AG04449 (cell line): ENCODE data around the gene CCL11.
A peak's percentile ranks its signal among the peaks of the same experiment; 100 is the strongest.

Source experiments
- CTCF ChIA-PET: fragments of 350-600 bp; formaldehyde crosslinking; extraction: SDS; loops from one replicate; lab custom pipeline; 2021; ENCODE audit warnings: antibody characterized with exemption; lab: Yijun Ruan, JAX
- POLR2A ChIA-PET: fragments of 400-600, 350-600 bp; formaldehyde crosslinking; extraction: SDS; loops from one replicate; lab custom pipeline; 2020; ENCODE audit warnings: antibody characterized with exemption, inconsistent platforms; lab: Yijun Ruan, JAX
- DNase-seq: peaks from one replicate; pipeline ENCODE4 v3.0.0-alpha.2; 2010; ENCODE audit warnings: low read depth, low spot score
- H3K4me3 ChIP-seq: 2 replicates; pipeline ENCODE4 v1.5.1; 2011; ENCODE audit warnings: low read depth, mild to moderate bottlenecking, control low read depth, low read length
- TF ChIP-seq, protein P1 (sequence below): IDR thresholded peaks from one replicate; pipeline ENCODE4 v1.5.1; 2011; ENCODE audit warnings: mild to moderate bottlenecking, moderate library complexity, low read length, control low read depth, inconsistent platforms; ENCODE audit not compliant: insufficient read depth; ENCODE audit errors: missing control alignments

Gene CCL11

GRCh38 chr17:34275881-34276280, 9.7 kb upstream of the CCL11 start:
- H3K4me3 ChIP-seq: no peak overlapping the region
- TF ChIP-seq, protein P1, sequence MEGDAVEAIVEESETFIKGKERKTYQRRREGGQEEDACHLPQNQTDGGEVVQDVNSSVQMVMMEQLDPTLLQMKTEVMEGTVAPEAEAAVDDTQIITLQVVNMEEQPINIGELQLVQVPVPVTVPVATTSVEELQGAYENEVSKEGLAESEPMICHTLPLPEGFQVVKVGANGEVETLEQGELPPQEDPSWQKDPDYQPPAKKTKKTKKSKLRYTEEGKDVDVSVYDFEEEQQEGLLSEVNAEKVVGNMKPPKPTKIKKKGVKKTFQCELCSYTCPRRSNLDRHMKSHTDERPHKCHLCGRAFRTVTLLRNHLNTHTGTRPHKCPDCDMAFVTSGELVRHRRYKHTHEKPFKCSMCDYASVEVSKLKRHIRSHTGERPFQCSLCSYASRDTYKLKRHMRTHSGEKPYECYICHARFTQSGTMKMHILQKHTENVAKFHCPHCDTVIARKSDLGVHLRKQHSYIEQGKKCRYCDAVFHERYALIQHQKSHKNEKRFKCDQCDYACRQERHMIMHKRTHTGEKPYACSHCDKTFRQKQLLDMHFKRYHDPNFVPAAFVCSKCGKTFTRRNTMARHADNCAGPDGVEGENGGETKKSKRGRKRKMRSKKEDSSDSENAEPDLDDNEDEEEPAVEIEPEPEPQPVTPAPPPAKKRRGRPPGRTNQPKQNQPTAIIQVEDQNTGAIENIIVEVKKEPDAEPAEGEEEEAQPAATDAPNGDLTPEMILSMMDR: no peak
- peak; percentile 79 for DNase-seq
- CTCF ChIA-PET: interaction anchor here (0.7 to 3.4 kb wide), 3 partner anchors 30 to 1258 kb away, joined by 3 to 19 read pairs (median 3); no protein-coding TSS in a partner anchor
- POLR2A ChIA-PET: no interaction called here

GRCh38 chr17:34276826-34277225, 8.7 kb upstream of the CCL11 start:
- DNase-seq: no peak
- TF ChIP-seq, protein P1: no peak
- ChIA-PET CTCF (interaction anchor here (1.1 to 3.4 kb wide), 2 partner anchors 84 to 1257 kb away, joined by 3 to 19 read pairs; no protein-coding TSS in a partner anchor), POLR2A (no interaction called here)
- H3K4me3 ChIP-seq: no peak overlapping the region

- DNase-seq: no peak
- ChIA-PET CTCF (no interaction called here), POLR2A (no interaction called here)
- TF ChIP-seq, protein P1: no peak
- H3K4me3 ChIP-seq: no peak overlapping the region
Measured at GRCh38 chr17:34283571-34283970, 2.0 kb upstream of the CCL11 start.

GRCh38 chr17:34287875-34288274, 2.3 kb downstream of the CCL11 start:
- DNase-seq: no peak
- ChIA-PET POLR2A (no interaction called here), CTCF (interaction anchor here (0.9 to 2.1 kb wide), 2 partner anchors 13 to 17 kb away, joined by 3 to 7 read pairs; no protein-coding TSS in a partner anchor)
- H3K4me3 ChIP-seq: no peak overlapping the region
- TF ChIP-seq, protein P1: no peak

DNA sequence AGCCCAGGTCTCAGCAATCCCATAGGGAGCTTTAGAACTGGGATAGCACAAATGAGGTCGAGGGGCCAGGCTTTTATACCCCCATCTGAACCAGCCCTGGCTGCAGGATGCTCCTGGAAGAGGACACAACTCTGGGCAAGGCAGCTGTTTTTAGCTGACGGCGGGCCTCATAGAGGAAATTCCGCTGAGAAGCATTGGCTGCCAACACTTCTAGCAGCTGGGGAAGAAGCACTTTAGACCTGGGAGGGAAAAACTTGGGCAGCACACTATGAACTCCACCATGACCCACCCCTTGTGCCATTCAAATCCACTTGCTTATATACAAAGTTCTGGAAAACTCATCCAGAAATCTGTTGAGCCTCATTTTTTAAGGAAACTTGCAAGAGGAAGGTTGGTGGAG, 5.0 kb downstream of the CCL11 start:
- H3K4me3 ChIP-seq: no peak overlapping the region
- ChIA-PET CTCF (interaction anchor here (1.2 kb wide), 1 partner anchor 90 kb away, joined by 3 read pairs; no protein-coding TSS in a partner anchor), POLR2A (no interaction called here)
- no peak for DNase-seq
- TF ChIP-seq, protein P1: no peak

DNA sequence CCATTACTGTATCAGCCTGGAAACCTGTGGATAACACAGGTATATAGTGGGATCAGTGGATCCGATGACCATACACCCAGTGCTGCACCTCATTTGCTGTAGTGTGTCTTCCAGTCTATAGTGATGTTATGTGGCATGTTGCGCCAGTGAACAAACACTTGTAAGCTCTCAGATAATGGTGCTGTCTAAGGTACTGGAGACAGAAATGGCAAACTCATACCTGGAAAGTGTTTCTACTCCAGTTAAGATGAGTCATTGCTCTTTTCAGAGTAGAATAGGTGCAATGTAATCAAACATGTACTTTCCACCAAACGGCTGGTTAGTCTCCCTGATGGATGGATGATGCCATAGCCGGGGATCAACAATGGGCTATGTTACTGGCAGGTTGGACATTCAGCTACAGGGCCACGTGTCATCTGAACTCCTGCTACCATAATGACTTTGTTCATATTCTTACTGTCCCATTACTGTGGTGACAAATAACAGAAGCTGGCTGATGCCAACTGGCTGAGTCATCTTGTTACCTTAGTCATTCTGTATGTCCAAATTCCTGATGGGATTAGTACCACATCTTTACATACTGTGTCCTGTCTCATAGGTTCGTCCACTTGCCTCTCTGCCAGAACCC, 6.3 kb downstream of the CCL11 start:
- TF ChIP-seq, protein P1: no peak
- H3K4me3 ChIP-seq: no peak overlapping the region
- ChIA-PET POLR2A (no interaction called here), CTCF (interaction anchor here (1.2 kb wide), 1 partner anchor 91 kb away, joined by 3 read pairs; no protein-coding TSS in a partner anchor)
- DNase-seq: no peak
